Right cardiac atrium (tissue), 5 donors: Measurements from ENCODE around the gene UQCC3. TPM values are rescaled to one million over a fixed set of nuclear protein-coding genes. Genes with fewer than 3 reads are reported as not detected.
"Not testable (repeated sequence)": the region's sequence is repeated elsewhere in the genome, so short reads cannot be mapped to it uniquely, and the experiment has no call there.

Experiments
- ATAC-seq, 2 donors: fragments of 200-7000 bp; cut with Tn5 transposase; one replicate each; pipeline versions ENCODE4 v1.8.0 to v1.9.1; 2020; ENCODE audit warnings: moderate library complexity in 2 of 2, mild to moderate bottlenecking in 1 of 2
- DNase-seq, 3 donors: peaks; one replicate each; pipeline ENCODE4 v3.0.0-alpha.2; 2020
- H3K27ac ChIP-seq: one replicate; pipeline ENCODE4 v1.5.1; 2013; ENCODE audit warnings: mild to moderate bottlenecking, low read length, control low read depth, moderate library complexity
- H3K27me3 ChIP-seq: one replicate; pipeline ENCODE4 v1.6.1; 2013; ENCODE audit not compliant: control insufficient read depth, insufficient read depth
- H3K4me1 ChIP-seq: one replicate; pipeline ENCODE4 v1.6.1; 2013; ENCODE audit warnings: low read length; ENCODE audit not compliant: control insufficient read depth, insufficient read depth
- H3K4me3 ChIP-seq: one replicate; pipeline ENCODE4 v1.5.1; 2013; ENCODE audit warnings: low read length, control low read depth
- H3K9me3 ChIP-seq: one replicate; pipeline ENCODE4 v1.6.1; 2013; ENCODE audit warnings: low read length; ENCODE audit not compliant: control insufficient read depth
- WGBS: extraction: QIAGEN DNeasy Blood & Tissue Kit; methylation state at CpG from one replicate; pipeline ENCODE4 v1.1.7; 2013; 5-methylcytosine and 5-hydroxymethylcytosine counted together
- intact Hi-C, 4 donors: fragments of 100-400 bp; cut with DNase I; formaldehyde crosslinking; loops; one replicate each; pipeline versions ENCODE4 v1.11.0 to v1.14.0; 2022 to 2023
- polyA plus RNA-seq: library from polyadenylated mRNA; stranded (reverse); fragments of 200-250 nt; gene quantifications from one replicate; pipeline ENCODE4 v1.2.3, GENCODE V29; 2013
- total RNA-seq, 4 donors: library from RNA; stranded (reverse); fragmentation: NEBNext Ultra II Directional; extraction: Animal tissue kit (Norgen Biotek cat#: 25700); gene quantifications; one replicate each; pipeline ENCODE4 v1.2.1, GENCODE V29; 2021
- donor health status: healthy with polysubstance abuse.
- donor health status: DM: no; HTN: yes; CAD: no.
- donor health status: DM: no; HTN: no; CAD: no.
- donor health status: DM: no; HTN: yes; CAD: no; lungs with severe emphysema.
- donor health status: DM: yes; HTN: yes; CAD: no.

The UQCC3 gene
- total and polyA plus RNA-seq, 5 donors = 5.2 to 12.9 (median 7.1) TPM

DNA sequence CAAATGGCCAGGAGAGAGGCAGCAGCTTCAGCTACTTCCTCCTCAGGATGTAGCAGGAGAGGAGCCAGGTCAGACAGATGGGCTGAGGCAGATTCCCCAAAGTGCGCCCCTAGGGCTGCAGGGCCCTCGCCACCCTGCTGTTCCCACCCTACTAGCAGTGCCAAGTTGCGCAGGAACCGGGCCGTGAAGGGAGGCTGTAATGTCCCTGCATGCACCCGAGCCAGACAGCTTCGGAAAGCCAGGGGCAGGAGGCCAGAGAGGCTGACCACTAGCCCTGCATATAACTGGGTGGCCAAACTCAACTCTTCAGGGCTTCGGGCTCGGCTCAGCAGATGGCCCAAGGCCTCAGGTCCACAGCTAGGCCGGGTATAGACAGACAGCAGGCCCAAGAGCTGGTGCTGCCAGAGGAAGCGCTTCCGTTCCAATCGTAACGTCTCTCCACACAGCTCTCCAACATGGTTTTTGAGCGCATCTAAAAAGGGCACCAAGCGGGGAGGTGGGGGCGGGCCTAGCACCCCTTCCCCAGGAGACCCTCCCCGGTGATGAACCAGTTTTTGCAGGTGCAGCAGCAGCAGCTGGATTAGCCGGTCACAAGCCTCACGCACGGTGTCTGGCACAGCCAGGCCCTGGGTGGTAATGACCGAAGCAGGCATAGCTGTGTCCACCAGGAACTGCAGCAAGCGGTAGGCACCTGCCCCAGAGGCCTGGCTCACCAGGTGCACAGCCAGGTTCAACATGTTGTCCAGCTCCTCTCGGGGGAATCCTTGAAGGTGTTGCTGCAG lies 23.1 kb upstream of the UQCC3 start:
- H3K4me3 ChIP-seq = no peak overlapping the region
- WGBS = 88% methylated on average over 24 of the region's 24 CpGs
- ATAC-seq (no peak), DNase-seq (peak in 1 of 3 donors; percentile 58)
- no peak overlapping the region for H3K27ac ChIP-seq
- no peaks in the 10 kb centered on the region for H3K27me3 ChIP-seq
- H3K9me3 ChIP-seq = no peaks in the 10 kb centered on the region
- H3K4me1 ChIP-seq = peaks cover 3% of the 10 kb centered on the region
- intact Hi-C loops = no loop called here

- H3K4me3 ChIP-seq = no peak overlapping the region
- ATAC-seq (no peak), DNase-seq (peak in 1 of 3 donors; percentile 61)
- no peak overlapping the region for H3K27ac ChIP-seq
- intact Hi-C loops = no loop called here
- no peaks in the 10 kb centered on the region for H3K9me3 ChIP-seq
- H3K4me1 ChIP-seq = peaks cover 3% of the 10 kb centered on the region
- H3K27me3 ChIP-seq = no peaks in the 10 kb centered on the region
- 85% methylated on average over 11 of the region's 11 CpGs for WGBS
Measured at GRCh38 chr11:62648967-62649364, 22.5 kb upstream of the UQCC3 start.

- no peaks in the 10 kb centered on the region for H3K27me3 ChIP-seq
- peaks cover 3% of the 10 kb centered on the region for H3K4me1 ChIP-seq
- no peak for DNase-seq
- H3K4me3 ChIP-seq = no peak overlapping the region
- 90% methylated on average over 11 of the region's 11 CpGs for WGBS
- intact Hi-C loops = no loop called here
- no peaks in the 10 kb centered on the region for H3K9me3 ChIP-seq
- H3K27ac ChIP-seq = no peak overlapping the region
- no peak for ATAC-seq
Measured at GRCh38 chr11:62649486-62649885, 22.0 kb upstream of the UQCC3 start.

- H3K27ac ChIP-seq, H3K27me3 ChIP-seq, H3K4me1 ChIP-seq, H3K4me3 ChIP-seq, DNase-seq, H3K9me3 ChIP-seq, ATAC-seq: not testable (repeated sequence)
- intact Hi-C loops = loop anchor here in 1 of 4 donors (10.0 kb wide), 1 partner anchor 55 kb away; the partner anchor contains the start of gene TUT1
- 94% methylated on average over 12 of the region's 12 CpGs for WGBS
Measured at GRCh38 chr11:62650283-62650682, 21.2 kb upstream of the UQCC3 start.

DNA sequence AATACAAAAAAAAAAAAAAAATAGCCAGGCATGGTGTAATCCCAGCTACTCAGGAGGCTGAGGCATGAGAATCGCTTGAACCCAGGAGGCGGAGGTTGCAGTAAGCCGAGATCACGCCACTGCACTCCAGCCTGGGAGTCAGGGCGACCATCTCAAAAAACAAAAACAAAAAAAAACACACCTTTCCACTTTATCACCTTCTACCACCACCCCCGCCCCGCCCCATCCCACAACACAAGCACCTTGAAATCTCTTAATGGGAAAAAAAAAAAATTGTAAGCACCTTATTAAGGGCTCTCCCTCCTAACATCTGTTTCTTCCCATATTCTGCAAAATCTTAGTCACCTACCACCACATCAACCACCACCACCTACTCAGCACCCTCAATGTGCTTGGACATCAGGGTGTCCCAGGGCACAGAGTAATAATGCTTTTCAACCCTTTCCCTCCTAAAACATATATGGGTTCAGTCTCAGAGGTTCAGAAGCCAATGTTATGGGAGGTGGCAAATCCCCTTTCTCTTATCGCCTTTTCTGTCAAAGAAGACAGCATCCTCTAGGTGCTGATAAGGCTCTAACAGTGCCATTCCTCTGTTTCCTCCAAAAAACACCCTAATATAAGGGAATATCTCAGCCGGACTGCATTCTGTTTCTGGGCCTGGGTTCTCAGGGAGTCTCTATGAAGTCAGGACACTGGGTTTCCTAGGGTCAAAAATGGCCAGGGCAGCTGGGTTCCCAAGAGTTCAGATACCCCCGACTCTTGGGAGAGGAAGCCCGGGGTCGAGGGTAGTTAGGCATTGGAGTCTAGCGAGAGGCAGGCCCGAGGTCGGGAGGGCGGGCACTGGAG lies 19.1 kb upstream of the UQCC3 start:
- intact Hi-C loops = loop anchor here in 1 of 4 donors (10.0 kb wide), 1 partner anchor 58 kb away; the partner anchor contains the start of gene TUT1
- H3K4me3 ChIP-seq = peak overlapping the region; percentile 94
- H3K9me3 ChIP-seq = no peaks in the 10 kb centered on the region
- peak overlapping the region; percentile 90 for H3K27ac ChIP-seq
- no peak for DNase-seq
- no peaks in the 10 kb centered on the region for H3K27me3 ChIP-seq
- H3K4me1 ChIP-seq = no peaks in the 10 kb centered on the region
- ATAC-seq = no peak
- 37% methylated on average over 16 of the region's 16 CpGs for WGBS

- Histone ChIP-seq H3K27me3 (no peaks in the 10 kb centered on the region), H3K4me1 (no peaks in the 10 kb centered on the region), H3K27ac (no peak overlapping the region), H3K4me3 (no peak overlapping the region), H3K9me3 (no peaks in the 10 kb centered on the region)
- ATAC-seq (no peak), DNase-seq (no peak)
- WGBS = 89% methylated on average over 11 of the region's 11 CpGs
- intact Hi-C loops = loop anchor here in 1 of 4 donors (10.0 kb wide), 1 partner anchor 59 kb away; the partner anchor contains the start of gene TUT1
Measured at GRCh38 chr11:62654297-62654696, 17.2 kb upstream of the UQCC3 start.

DNA sequence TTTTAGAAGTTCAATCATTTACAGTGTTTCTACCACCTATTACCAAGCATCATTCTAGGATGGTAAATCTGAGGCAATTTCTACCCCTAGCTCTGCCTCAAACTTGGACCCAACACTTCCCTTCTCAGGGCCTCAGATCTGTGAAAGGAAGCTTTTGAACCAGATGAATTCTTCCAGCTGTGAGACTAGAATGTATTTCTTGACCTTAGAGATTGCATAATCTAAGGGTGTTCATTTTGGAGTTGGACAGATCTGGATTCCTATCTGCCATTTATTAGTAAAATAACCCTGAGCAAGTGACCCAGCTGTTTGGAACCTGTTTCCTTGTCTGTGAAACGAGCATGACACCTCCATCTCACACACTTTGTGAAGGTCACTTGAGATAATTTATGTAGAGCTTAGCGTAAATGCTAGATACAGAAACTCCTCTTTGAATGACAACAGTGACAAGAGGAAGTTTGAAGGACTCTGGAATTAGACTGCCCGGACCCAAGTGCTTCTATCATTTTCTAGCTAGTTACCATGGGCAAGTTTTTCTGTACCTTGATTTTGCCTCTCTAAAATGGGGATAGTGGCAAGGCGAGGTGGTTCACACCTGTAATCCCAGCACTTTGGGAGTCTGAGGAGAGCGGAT lies 14.6 kb upstream of the UQCC3 start:
- ATAC-seq = no peak
- H3K27ac ChIP-seq = no peak overlapping the region
- no peaks in the 10 kb centered on the region for H3K27me3 ChIP-seq
- intact Hi-C loops = loop anchor here in 1 of 4 donors (10.0 kb wide), 1 partner anchor 62 kb away; the partner anchor contains the start of gene TUT1
- no peak overlapping the region for H3K4me3 ChIP-seq
- no peaks in the 10 kb centered on the region for H3K4me1 ChIP-seq
- no peak for DNase-seq
- 52% methylated on average over 5 of the region's 5 CpGs for WGBS
- H3K9me3 ChIP-seq = no peaks in the 10 kb centered on the region

- peak overlapping the region; percentile 89 for H3K4me3 ChIP-seq
- peaks cover 9% of the 10 kb centered on the region for H3K4me1 ChIP-seq
- H3K9me3 ChIP-seq = no peaks in the 10 kb centered on the region
- ATAC-seq = peak; percentile 25 to 39
- H3K27ac ChIP-seq = peak overlapping the region; percentile 91
- no peaks in the 10 kb centered on the region for H3K27me3 ChIP-seq
- intact Hi-C loops = no loop called here
- DNase-seq = no peak
- 3% methylated on average over 36 of the region's 36 CpGs for WGBS
Measured at GRCh38 chr11:62664405-62665074, 6.9 kb upstream of the UQCC3 start.

DNA sequence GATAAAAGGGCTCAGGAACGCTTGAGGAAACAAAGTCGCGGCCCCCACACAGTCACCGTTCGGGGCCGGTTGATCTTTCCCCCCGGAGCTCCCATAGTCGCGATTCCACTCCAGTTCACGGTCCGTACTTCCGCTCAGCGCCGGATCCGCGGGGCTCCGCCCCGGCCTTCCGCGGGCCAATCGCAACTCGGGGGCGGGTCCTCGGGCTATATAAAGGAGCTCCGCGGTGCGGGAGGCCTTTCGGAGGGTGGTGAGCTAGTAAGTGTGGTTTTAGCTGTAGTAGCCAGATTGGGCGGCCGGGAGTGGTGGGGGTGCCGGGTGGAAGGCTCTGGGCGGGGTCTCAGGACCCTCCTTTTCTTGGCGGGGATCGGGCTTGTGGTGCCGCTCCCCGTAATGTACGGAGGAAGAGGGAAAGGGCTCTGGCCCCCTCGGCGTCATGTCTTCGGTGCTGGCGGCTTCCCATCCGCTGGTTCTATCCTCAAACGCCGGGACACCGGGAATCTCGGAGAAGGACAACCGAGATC lies 6.3 kb upstream of the UQCC3 start, which contains the start of the genes C11orf98 and CSKMT:
C11orf98 (minus strand) TSS at position 136 of the 524 bp plus-strand sequence; CDS start at position 95, 41 bp downstream.
CSKMT (plus strand) TSS at position 238 of the 524 bp plus-strand sequence. CDS start 568 bp downstream, outside the sequence.
- ATAC-seq = peak; percentile 97 to 98
- intact Hi-C loops = no loop called here
- WGBS = under 1% methylated on average over 47 of the region's 47 CpGs

More for the DNA sequence above, 6.3 kb upstream of the UQCC3 start, which contains the start of the genes C11orf98 and CSKMT:
- Histone ChIP-seq H3K27ac (peak within 1 kb of the TSS; percentile 97), H3K27me3 (no peaks in the 10 kb centered on the region), H3K9me3 (no peaks in the 10 kb centered on the region), H3K4me3 (peak within 1 kb of the TSS; percentile 89), H3K4me1 (peaks cover 9% of the 10 kb centered on the region)
- DNase-seq = peak; percentile 96 to 97 (median 97)
